SK-N-SH (cell line): ENCODE results near the gene CDK5R2. TPM values are rescaled to one million over a fixed set of nuclear protein-coding genes. Genes with fewer than 3 reads are reported as not detected.

Experiments used
- CTCF ChIA-PET: fragments of 300-600, 350-600 bp; formaldehyde crosslinking; extraction: SDS; loops from one replicate; lab custom pipeline; 2021; lab: Yijun Ruan, JAX
- POLR2A ChIA-PET: fragments of 350-600 bp; sonication (Branson Sonifier 250); formaldehyde crosslinking; extraction: SDS; loops from one replicate; lab custom pipeline; 2020; ENCODE audit warnings: antibody characterized with exemption, inconsistent platforms; lab: Yijun Ruan, JAX
- DNase-seq: peaks from one replicate; pipeline ENCODE4 v3.0.0; 2012
- H2AFZ ChIP-seq: fragments of 200-600 bp; sonication (generic); 2 replicates; pipeline ENCODE4 v1.8.1; 2016; ENCODE audit warnings: antibody characterized with exemption, mild to moderate bottlenecking, low read depth
- H3F3A ChIP-seq: fragments of 200-600 bp; sonication (generic); replicated peaks from 2 replicates; pipeline ENCODE3; 2016; ENCODE audit warnings: antibody characterized with exemption, mild to moderate bottlenecking; ENCODE audit not compliant: insufficient read depth
- H3K27ac ChIP-seq, 2 experiments: fragments of 200-500 bp in 1 of 2; fragments of 200-600 bp in 1 of 2; sonication (Bioruptor generic) in 1 of 2; sonication (generic), shearing (Covaris generic) in 1 of 2; 2 replicates each; pipeline versions ENCODE4 v1.5.1 to v1.6.1; 2014 to 2016; ENCODE audit warnings: low read depth in 2 of 2, inconsistent platforms in 1 of 2, low read length in 1 of 2, mild to moderate bottlenecking in 1 of 2, mixed read lengths in 1 of 2
- H3K27me3 ChIP-seq: fragments of 200-600 bp; sonication (generic), shearing (Covaris generic); 2 replicates; pipeline ENCODE4 v1.6.1; 2016; ENCODE audit warnings: mixed run types; ENCODE audit not compliant: insufficient read depth
- H3K36me3 ChIP-seq, 2 experiments: fragments of 200-500 bp in 1 of 2; fragments of 200-600 bp in 1 of 2; sonication (Bioruptor generic) in 1 of 2; sonication (generic) in 1 of 2; replicated peaks in 1 of 2; 2 replicates each; pipeline versions ENCODE3 to v1.5.1; 2014 to 2016; ENCODE audit warnings: low read length in 1 of 2, mild to moderate bottlenecking in 1 of 2; ENCODE audit not compliant: insufficient read depth in 2 of 2, control insufficient read depth in 1 of 2
- H3K4me1 ChIP-seq, 2 experiments: fragments of 200-500 bp in 1 of 2; fragments of 200-600 bp in 1 of 2; sonication (Bioruptor generic) in 1 of 2; sonication (generic), shearing (Covaris generic) in 1 of 2; 2 replicates each; pipeline versions ENCODE4 v1.5.1 to v1.6.1; 2014 to 2016; ENCODE audit warnings: low read depth in 1 of 2, low read length in 1 of 2, mixed run types in 1 of 2; ENCODE audit not compliant: insufficient read depth in 2 of 2, control insufficient read depth in 1 of 2
- H3K4me2 ChIP-seq: fragments of 200-600 bp; sonication (generic), shearing (Covaris generic); 2 replicates; pipeline ENCODE4 v1.6.1; 2017; ENCODE audit warnings: mixed run types
- H3K4me3 ChIP-seq, 2 experiments: fragments of 200-500 bp in 1 of 2; fragments of 200-600 bp in 1 of 2; sonication (Bioruptor generic) in 1 of 2; sonication (generic), shearing (Covaris generic) in 1 of 2; 2 replicates each; pipeline versions ENCODE4 v1.5.1 to v1.8.1; 2014 to 2016; ENCODE audit warnings: low read depth in 2 of 2, inconsistent platforms in 1 of 2, low read length in 1 of 2, mild to moderate bottlenecking in 1 of 2, mixed read lengths in 1 of 2, moderate library complexity in 1 of 2
- H3K79me2 ChIP-seq: fragments of 200-600 bp; sonication (generic); 2 replicates; pipeline ENCODE4 v1.8.1; 2017; ENCODE audit warnings: mild to moderate bottlenecking; ENCODE audit not compliant: insufficient read depth
- H3K9ac ChIP-seq: fragments of 200-600 bp; sonication (generic); 2 replicates; pipeline ENCODE4 v1.6.1; 2017; ENCODE audit warnings: mixed run types
- H3K9me2 ChIP-seq: fragments of 200-600 bp; sonication (generic); 2 replicates; pipeline ENCODE4 v1.6.1; 2017; ENCODE audit warnings: mixed run types
- H3K9me3 ChIP-seq: fragments of 200-600 bp; sonication (generic); 2 replicates; pipeline ENCODE4 v1.6.1; 2017; ENCODE audit warnings: mixed run types, mild to moderate bottlenecking, moderate library complexity
- H4K20me1 ChIP-seq: fragments of 200-600 bp; sonication (generic); 2 replicates; pipeline ENCODE4 v1.6.1; 2017; ENCODE audit warnings: mild to moderate bottlenecking, mixed run types; ENCODE audit not compliant: insufficient read depth
- CHD2 ChIP-seq: fragments of 150-350 bp; IDR thresholded peaks from 2 replicates; pipeline ENCODE4 v1.6.1; 2018; ENCODE audit warnings: low read length; ENCODE audit not compliant: partially characterized antibody
- ELF1 ChIP-seq: IDR thresholded peaks from 2 replicates; pipeline ENCODE4 v1.4.0; 2012
- EP300 ChIP-seq, 2 experiments: IDR thresholded peaks; 2 replicates each; pipeline versions ENCODE4 v1.4.0 to v1.6.1; 2012; ENCODE audit warnings: borderline replicate concordance in 1 of 2, low read depth in 1 of 2, low read length in 1 of 2
- EZH2phosphoT487 ChIP-seq: fragments of 200-600 bp; sonication (generic); IDR thresholded peaks from 2 replicates; pipeline ENCODE4 v1.6.1; 2017; ENCODE audit warnings: low read depth, mixed run types, mild to moderate bottlenecking, antibody characterized with exemption, moderate library complexity, borderline replicate concordance
- FOSL2 ChIP-seq: IDR thresholded peaks from 2 replicates; pipeline ENCODE4 v1.4.0; 2012; ENCODE audit warnings: low read depth, mild to moderate bottlenecking, moderate library complexity, borderline replicate concordance
- FOXJ3 ChIP-seq: sonication (generic); formaldehyde crosslinking; IDR thresholded peaks from 2 replicates; pipeline ENCODE4 v1.5.1; 2020; ENCODE audit warnings: mild to moderate bottlenecking, missing genetic modification reagents
- GABPA ChIP-seq: IDR thresholded peaks from 2 replicates; pipeline ENCODE4 v1.4.0; 2012; ENCODE audit warnings: low read depth, mild to moderate bottlenecking
- JUND ChIP-seq: IDR thresholded peaks from 2 replicates; pipeline ENCODE4 v1.4.0; 2012
- MEF2A ChIP-seq: IDR thresholded peaks from 2 replicates; pipeline ENCODE4 v1.4.0; 2012; ENCODE audit warnings: low read depth, borderline replicate concordance
- MXI1 ChIP-seq: IDR thresholded peaks from 2 replicates; pipeline ENCODE4 v1.6.1; 2012; ENCODE audit warnings: mild to moderate bottlenecking, low read depth, low read length, improper control_type of control experiment
- NFIC ChIP-seq: IDR thresholded peaks from 2 replicates; pipeline ENCODE4 v1.4.0; 2012; ENCODE audit warnings: borderline replicate concordance
- NRF1 ChIP-seq: IDR thresholded peaks from 2 replicates; pipeline ENCODE4 v1.6.1; 2012; ENCODE audit warnings: low read depth, mild to moderate bottlenecking, low read length
- POLR2AphosphoS5 ChIP-seq: IDR thresholded peaks from 2 replicates; pipeline ENCODE4 v1.6.1; 2012; ENCODE audit warnings: low read depth, low read length
- RAD21 ChIP-seq: IDR thresholded peaks from 2 replicates; pipeline ENCODE4 v1.6.1; 2012; ENCODE audit warnings: mild to moderate bottlenecking, low read length
- RCOR1 ChIP-seq: fragments of 150-350 bp; IDR thresholded peaks from 2 replicates; pipeline ENCODE4 v1.6.1; 2017; ENCODE audit warnings: antibody characterized with exemption, low read length
- SIN3A ChIP-seq: IDR thresholded peaks from 2 replicates; pipeline ENCODE4 v1.6.1; 2012; ENCODE audit warnings: low read depth, mild to moderate bottlenecking, low read length, moderate library complexity, borderline replicate concordance
- SMC3 ChIP-seq: IDR thresholded peaks from 2 replicates; pipeline ENCODE4 v1.6.1; 2012; ENCODE audit warnings: low read depth, low read length, improper control_type of control experiment
- TAF1 ChIP-seq: IDR thresholded peaks from 2 replicates; pipeline ENCODE4 v1.6.1; 2012; ENCODE audit warnings: low read depth, mild to moderate bottlenecking, low read length, moderate library complexity, borderline replicate concordance
- TEAD4 ChIP-seq: IDR thresholded peaks from 2 replicates; pipeline ENCODE4 v1.4.0; 2012; ENCODE audit warnings: mild to moderate bottlenecking, borderline replicate concordance; ENCODE audit not compliant: insufficient read depth
- YY1 ChIP-seq: IDR thresholded peaks from 2 replicates; pipeline ENCODE4 v1.4.0; 2012; ENCODE audit warnings: low read depth, mild to moderate bottlenecking
- WGBS: methylation state at CpG from one replicate; pipeline ENCODE4 v1.1.6; 2017; ENCODE audit warnings: low lambda C conversion rate; 5-methylcytosine and 5-hydroxymethylcytosine counted together
- polyA plus RNA-seq, 3 experiments: library from polyadenylated mRNA; depleted of rRNA; stranded (reverse); fragments of >200 nt; gene quantifications; 2 replicates each; pipeline ENCODE4 v1.2.3, GENCODE V29; 2012
- TF ChIP-seq, protein P1 (sequence below): IDR thresholded peaks from 2 replicates; pipeline ENCODE4 v1.4.0; 2012; ENCODE audit warnings: low read depth, borderline replicate concordance
- TF ChIP-seq, protein P2 (sequence below): IDR thresholded peaks from 2 replicates; pipeline ENCODE4 v1.4.0; 2012; ENCODE audit warnings: low read depth
- TF ChIP-seq, protein P3 (sequence below): IDR thresholded peaks from 2 replicates; pipeline ENCODE4 v1.6.1; 2012; ENCODE audit warnings: mild to moderate bottlenecking, low read depth, low read length, moderate library complexity
- TF ChIP-seq, protein P4 (sequence below): IDR thresholded peaks from 2 replicates; pipeline ENCODE4; 2012
- TF ChIP-seq, protein P5 (sequence below): fragments of 200-600 bp; sonication (generic); IDR thresholded peaks from 2 replicates; pipeline ENCODE4 v1.6.1; 2017; ENCODE audit warnings: antibody characterized with exemption, mild to moderate bottlenecking, moderate library complexity

CDK5R2 gene
- polyA plus RNA-seq, 1 of the 3 experiments (the other 2 are of a cell fraction) = 0.26 TPM

DNA sequence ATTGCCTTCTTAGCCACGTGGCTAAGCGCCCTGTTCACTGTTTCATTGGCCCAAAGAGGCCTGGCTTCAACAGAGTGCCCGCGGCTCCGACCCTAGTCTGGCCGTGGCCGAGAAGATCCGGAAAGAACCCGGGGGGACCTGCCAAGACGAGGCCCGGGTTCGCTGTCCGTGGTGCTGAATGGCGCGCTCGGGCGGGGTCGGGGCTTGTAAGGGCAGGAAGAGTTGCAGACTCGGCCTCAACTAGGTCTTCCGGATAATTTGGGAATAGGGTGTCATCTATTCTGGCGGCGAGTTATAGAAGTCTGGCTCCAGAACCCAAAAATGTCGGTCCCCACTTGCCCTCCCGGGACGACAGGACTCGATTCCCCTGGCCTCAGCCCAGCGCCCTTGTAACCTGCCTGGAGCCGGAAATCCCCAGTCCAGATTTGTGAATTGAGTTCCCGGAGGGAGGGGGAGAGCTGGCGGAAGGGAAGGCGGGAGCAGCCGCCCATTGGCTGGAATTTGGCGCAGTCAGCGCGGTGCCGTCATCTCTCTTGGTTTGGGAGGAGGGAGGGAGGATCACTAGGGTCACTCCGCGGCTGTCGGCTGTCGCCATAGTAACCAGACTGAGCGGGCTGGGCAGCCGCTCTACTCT, 3.5 kb downstream of the CDK5R2 start:
- peak overlapping the region in 1 of 2 experiments; percentile 99; a peak in 2 of 4 replicates for H3K27ac ChIP-seq
- no peak for TF ChIP-seq JUND
- TF ChIP-seq ELF1 = peak; percentile 44; the same call in 1 of the 2 replicates
- TF ChIP-seq, protein P1, sequence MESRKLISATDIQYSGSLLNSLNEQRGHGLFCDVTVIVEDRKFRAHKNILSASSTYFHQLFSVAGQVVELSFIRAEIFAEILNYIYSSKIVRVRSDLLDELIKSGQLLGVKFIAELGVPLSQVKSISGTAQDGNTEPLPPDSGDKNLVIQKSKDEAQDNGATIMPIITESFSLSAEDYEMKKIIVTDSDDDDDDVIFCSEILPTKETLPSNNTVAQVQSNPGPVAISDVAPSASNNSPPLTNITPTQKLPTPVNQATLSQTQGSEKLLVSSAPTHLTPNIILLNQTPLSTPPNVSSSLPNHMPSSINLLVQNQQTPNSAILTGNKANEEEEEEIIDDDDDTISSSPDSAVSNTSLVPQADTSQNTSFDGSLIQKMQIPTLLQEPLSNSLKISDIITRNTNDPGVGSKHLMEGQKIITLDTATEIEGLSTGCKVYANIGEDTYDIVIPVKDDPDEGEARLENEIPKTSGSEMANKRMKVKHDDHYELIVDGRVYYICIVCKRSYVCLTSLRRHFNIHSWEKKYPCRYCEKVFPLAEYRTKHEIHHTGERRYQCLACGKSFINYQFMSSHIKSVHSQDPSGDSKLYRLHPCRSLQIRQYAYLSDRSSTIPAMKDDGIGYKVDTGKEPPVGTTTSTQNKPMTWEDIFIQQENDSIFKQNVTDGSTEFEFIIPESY = no peak
- TF ChIP-seq TAF1 = no peak
- TF ChIP-seq, protein P2, sequence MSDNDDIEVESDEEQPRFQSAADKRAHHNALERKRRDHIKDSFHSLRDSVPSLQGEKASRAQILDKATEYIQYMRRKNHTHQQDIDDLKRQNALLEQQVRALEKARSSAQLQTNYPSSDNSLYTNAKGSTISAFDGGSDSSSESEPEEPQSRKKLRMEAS = 0 out of 2 replicates have a peak, but pooled peaks have one; percentile 16
- TF ChIP-seq MEF2A = no peak
- TF ChIP-seq, protein P3, sequence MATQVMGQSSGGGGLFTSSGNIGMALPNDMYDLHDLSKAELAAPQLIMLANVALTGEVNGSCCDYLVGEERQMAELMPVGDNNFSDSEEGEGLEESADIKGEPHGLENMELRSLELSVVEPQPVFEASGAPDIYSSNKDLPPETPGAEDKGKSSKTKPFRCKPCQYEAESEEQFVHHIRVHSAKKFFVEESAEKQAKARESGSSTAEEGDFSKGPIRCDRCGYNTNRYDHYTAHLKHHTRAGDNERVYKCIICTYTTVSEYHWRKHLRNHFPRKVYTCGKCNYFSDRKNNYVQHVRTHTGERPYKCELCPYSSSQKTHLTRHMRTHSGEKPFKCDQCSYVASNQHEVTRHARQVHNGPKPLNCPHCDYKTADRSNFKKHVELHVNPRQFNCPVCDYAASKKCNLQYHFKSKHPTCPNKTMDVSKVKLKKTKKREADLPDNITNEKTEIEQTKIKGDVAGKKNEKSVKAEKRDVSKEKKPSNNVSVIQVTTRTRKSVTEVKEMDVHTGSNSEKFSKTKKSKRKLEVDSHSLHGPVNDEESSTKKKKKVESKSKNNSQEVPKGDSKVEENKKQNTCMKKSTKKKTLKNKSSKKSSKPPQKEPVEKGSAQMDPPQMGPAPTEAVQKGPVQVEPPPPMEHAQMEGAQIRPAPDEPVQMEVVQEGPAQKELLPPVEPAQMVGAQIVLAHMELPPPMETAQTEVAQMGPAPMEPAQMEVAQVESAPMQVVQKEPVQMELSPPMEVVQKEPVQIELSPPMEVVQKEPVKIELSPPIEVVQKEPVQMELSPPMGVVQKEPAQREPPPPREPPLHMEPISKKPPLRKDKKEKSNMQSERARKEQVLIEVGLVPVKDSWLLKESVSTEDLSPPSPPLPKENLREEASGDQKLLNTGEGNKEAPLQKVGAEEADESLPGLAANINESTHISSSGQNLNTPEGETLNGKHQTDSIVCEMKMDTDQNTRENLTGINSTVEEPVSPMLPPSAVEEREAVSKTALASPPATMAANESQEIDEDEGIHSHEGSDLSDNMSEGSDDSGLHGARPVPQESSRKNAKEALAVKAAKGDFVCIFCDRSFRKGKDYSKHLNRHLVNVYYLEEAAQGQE = peak; percentile 99
- no peak for TF ChIP-seq SMC3
- peak; percentile 52 for TF ChIP-seq CHD2
- TF ChIP-seq, protein P4, sequence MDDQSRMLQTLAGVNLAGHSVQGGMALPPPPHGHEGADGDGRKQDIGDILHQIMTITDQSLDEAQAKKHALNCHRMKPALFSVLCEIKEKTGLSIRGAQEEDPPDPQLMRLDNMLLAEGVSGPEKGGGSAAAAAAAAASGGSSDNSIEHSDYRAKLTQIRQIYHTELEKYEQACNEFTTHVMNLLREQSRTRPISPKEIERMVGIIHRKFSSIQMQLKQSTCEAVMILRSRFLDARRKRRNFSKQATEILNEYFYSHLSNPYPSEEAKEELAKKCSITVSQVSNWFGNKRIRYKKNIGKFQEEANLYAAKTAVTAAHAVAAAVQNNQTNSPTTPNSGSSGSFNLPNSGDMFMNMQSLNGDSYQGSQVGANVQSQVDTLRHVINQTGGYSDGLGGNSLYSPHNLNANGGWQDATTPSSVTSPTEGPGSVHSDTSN = peak; percentile 54
- no peak for TF ChIP-seq RAD21
- TF ChIP-seq EZH2phosphoT487 = no peak
- peak; percentile 64 for TF ChIP-seq GABPA
- TF ChIP-seq, protein P5, sequence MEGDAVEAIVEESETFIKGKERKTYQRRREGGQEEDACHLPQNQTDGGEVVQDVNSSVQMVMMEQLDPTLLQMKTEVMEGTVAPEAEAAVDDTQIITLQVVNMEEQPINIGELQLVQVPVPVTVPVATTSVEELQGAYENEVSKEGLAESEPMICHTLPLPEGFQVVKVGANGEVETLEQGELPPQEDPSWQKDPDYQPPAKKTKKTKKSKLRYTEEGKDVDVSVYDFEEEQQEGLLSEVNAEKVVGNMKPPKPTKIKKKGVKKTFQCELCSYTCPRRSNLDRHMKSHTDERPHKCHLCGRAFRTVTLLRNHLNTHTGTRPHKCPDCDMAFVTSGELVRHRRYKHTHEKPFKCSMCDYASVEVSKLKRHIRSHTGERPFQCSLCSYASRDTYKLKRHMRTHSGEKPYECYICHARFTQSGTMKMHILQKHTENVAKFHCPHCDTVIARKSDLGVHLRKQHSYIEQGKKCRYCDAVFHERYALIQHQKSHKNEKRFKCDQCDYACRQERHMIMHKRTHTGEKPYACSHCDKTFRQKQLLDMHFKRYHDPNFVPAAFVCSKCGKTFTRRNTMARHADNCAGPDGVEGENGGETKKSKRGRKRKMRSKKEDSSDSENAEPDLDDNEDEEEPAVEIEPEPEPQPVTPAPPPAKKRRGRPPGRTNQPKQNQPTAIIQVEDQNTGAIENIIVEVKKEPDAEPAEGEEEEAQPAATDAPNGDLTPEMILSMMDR = no peak
- TF ChIP-seq MXI1 = peak; percentile 60
- TF ChIP-seq SIN3A = 0 out of 2 replicates have a peak, but pooled peaks have one; percentile 54
- TF ChIP-seq FOSL2 = no peak
- no peak for TF ChIP-seq TEAD4
- TF ChIP-seq NRF1 = no peak
- peak; percentile 36; the same call in 1 of the 2 replicates for TF ChIP-seq POLR2AphosphoS5
- TF ChIP-seq RCOR1 = no peak
- TF ChIP-seq YY1 = no peak; the same call in 1 of the 2 replicates
- no peak for TF ChIP-seq EP300 (IDR thresholded peaks at IDR 0.05; ENCODE audit: borderline replicate concordance in 1 of 2, low read depth in 1 of 2, low read length in 1 of 2)
- TF ChIP-seq FOXJ3 (CRISPR knock-in tag) = no peak
- TF ChIP-seq NFIC = no peak

More for the DNA sequence above, 3.5 kb downstream of the CDK5R2 start:
- 2% methylated on average over 37 of the region's 42 CpGs for WGBS
- Histone ChIP-seq H3K4me1 (peaks cover 8 to 39% of the 10 kb centered on the region in 2 experiments; a peak in 2 of 4 replicates), H3K4me2 (peak overlapping the region; percentile 63), H3K9ac (no peak overlapping the region), H3K36me3 (no peaks in the 10 kb centered on the region), H3K79me2 (no peaks in the 10 kb centered on the region), H3K9me3 (no peaks in the 10 kb centered on the region), H2AFZ (no peak overlapping the region; the same call in 1 of the 2 replicates), H3K4me3 (peak overlapping the region in 1 of 2 experiments; percentile 63; a peak in 2 of 4 replicates), H4K20me1 (no peaks in the 10 kb centered on the region), H3K9me2 (no peaks in the 10 kb centered on the region), H3F3A (peaks cover 5% of the 10 kb centered on the region), H3K27me3 (peaks cover 28% of the 10 kb centered on the region)
- ChIA-PET CTCF (interaction anchor here (1.5 to 13.5 kb wide), 8 partner anchors 16 to 192 kb away, joined by 3 to 208 read pairs (median 14); partner anchors contain the start of gene FEV), POLR2A (interaction anchor here (0.9 to 4.1 kb wide), 12 partner anchors 8 to 107 kb away, joined by 4 to 21 read pairs (median 6); no protein-coding TSS in a partner anchor)
- peak; percentile 86 for DNase-seq
